ENCODE data around the gene PLEKHA6.

DNA sequence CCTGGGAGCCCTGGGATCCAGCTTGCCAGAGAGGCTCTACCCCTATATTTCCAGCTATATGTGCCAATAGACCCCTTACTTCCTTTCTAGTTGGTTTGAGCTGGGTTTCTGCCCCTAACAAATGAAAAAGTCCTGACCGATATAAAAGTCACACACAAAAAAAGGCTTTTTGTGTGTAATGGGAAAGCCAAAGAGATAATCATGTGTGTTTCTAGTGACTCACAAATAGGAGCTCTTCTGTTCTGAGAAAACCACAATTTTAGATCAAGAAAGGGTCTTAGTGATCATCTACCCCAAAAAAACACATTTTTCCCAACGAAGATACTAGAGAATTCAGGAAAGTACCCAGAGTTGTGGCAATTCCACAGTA is 23.0 kb upstream of the PLEKHA6 start:
- TF ChIP-seq, protein P1, sequence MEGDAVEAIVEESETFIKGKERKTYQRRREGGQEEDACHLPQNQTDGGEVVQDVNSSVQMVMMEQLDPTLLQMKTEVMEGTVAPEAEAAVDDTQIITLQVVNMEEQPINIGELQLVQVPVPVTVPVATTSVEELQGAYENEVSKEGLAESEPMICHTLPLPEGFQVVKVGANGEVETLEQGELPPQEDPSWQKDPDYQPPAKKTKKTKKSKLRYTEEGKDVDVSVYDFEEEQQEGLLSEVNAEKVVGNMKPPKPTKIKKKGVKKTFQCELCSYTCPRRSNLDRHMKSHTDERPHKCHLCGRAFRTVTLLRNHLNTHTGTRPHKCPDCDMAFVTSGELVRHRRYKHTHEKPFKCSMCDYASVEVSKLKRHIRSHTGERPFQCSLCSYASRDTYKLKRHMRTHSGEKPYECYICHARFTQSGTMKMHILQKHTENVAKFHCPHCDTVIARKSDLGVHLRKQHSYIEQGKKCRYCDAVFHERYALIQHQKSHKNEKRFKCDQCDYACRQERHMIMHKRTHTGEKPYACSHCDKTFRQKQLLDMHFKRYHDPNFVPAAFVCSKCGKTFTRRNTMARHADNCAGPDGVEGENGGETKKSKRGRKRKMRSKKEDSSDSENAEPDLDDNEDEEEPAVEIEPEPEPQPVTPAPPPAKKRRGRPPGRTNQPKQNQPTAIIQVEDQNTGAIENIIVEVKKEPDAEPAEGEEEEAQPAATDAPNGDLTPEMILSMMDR (IDR thresholded peaks at IDR 0.05), result no peak
- TF ChIP-seq EZH2 (IDR thresholded peaks at IDR 0.05; ENCODE audit: borderline replicate concordance, insufficient read depth, low read depth, low read length, poor library complexity, severe bottlenecking), result no peak
